AG04449 (cell line): Measurements from ENCODE around the gene CD248.
A peak's percentile ranks its signal among the peaks of the same experiment; 100 is the strongest.

Source experiments
- CTCF ChIA-PET: fragments of 350-600 bp; formaldehyde crosslinking; extraction: SDS; loops from one replicate; lab custom pipeline; 2021; ENCODE audit warnings: antibody characterized with exemption; lab: Yijun Ruan, JAX
- POLR2A ChIA-PET: fragments of 400-600, 350-600 bp; formaldehyde crosslinking; extraction: SDS; loops from one replicate; lab custom pipeline; 2020; ENCODE audit warnings: antibody characterized with exemption, inconsistent platforms; lab: Yijun Ruan, JAX
- DNase-seq: peaks from one replicate; pipeline ENCODE4 v3.0.0-alpha.2; 2010; ENCODE audit warnings: low read depth, low spot score
- H3K4me3 ChIP-seq: 2 replicates; pipeline ENCODE4 v1.5.1; 2011; ENCODE audit warnings: low read depth, mild to moderate bottlenecking, control low read depth, low read length
- TF ChIP-seq, protein P1 (sequence below): IDR thresholded peaks from one replicate; pipeline ENCODE4 v1.5.1; 2011; ENCODE audit warnings: mild to moderate bottlenecking, moderate library complexity, low read length, control low read depth, inconsistent platforms; ENCODE audit not compliant: insufficient read depth; ENCODE audit errors: missing control alignments

Gene CD248

DNA sequence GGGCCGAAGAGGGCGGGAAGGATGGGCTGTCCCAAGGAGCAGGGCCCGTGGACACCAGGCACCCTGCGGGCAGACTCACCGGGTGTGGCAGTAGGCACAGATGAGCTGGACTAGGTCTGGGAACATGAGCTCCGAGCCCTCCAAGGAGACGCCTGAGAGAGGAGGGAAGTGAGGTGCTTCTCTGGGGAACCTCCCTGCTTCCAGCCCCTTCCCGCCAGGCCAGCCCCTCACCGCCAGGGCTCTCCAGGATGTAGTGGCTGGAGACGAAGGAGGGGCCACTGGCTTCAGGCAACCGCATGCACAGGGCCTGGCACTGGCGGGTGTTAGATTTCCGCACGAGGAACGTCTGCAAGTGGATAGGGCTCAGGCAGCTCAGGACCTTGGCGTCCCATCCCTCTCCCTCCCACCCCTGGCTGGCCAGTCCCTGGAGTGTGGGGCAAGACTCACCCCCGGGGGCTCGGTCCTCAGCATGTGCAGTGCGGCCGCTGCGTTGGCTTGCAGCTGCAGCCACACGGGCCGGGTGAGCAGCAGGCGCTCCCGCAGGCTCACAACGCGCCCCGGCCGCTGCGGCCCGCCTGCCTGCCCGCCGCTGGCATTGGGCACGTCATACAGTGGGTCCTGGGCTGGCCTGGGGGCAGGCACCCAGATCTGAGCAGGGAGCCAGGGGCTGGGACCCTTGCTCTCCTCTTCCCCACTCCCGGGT lies 18.8 kb upstream of the CD248 start:
- DNase-seq: no peak
- peak overlapping the region; percentile 80 for H3K4me3 ChIP-seq
- CTCF ChIA-PET: interaction anchor here (0.8 to 8.8 kb wide), 18 partner anchors 9 to 114 kb away, joined by 3 to 231 read pairs (median 6); partner anchors contain the start of genes BRMS1, CD248, RAB1B and YIF1A
- TF ChIP-seq, protein P1, sequence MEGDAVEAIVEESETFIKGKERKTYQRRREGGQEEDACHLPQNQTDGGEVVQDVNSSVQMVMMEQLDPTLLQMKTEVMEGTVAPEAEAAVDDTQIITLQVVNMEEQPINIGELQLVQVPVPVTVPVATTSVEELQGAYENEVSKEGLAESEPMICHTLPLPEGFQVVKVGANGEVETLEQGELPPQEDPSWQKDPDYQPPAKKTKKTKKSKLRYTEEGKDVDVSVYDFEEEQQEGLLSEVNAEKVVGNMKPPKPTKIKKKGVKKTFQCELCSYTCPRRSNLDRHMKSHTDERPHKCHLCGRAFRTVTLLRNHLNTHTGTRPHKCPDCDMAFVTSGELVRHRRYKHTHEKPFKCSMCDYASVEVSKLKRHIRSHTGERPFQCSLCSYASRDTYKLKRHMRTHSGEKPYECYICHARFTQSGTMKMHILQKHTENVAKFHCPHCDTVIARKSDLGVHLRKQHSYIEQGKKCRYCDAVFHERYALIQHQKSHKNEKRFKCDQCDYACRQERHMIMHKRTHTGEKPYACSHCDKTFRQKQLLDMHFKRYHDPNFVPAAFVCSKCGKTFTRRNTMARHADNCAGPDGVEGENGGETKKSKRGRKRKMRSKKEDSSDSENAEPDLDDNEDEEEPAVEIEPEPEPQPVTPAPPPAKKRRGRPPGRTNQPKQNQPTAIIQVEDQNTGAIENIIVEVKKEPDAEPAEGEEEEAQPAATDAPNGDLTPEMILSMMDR: no peak
- POLR2A ChIA-PET: interaction anchor here (0.6 to 3.7 kb wide), 10 partner anchors 9 to 1018 kb away, joined by 3 to 106 read pairs (median 10); partner anchors contain the start of genes B4GAT1, BRMS1, CD248 and POLD4

DNA sequence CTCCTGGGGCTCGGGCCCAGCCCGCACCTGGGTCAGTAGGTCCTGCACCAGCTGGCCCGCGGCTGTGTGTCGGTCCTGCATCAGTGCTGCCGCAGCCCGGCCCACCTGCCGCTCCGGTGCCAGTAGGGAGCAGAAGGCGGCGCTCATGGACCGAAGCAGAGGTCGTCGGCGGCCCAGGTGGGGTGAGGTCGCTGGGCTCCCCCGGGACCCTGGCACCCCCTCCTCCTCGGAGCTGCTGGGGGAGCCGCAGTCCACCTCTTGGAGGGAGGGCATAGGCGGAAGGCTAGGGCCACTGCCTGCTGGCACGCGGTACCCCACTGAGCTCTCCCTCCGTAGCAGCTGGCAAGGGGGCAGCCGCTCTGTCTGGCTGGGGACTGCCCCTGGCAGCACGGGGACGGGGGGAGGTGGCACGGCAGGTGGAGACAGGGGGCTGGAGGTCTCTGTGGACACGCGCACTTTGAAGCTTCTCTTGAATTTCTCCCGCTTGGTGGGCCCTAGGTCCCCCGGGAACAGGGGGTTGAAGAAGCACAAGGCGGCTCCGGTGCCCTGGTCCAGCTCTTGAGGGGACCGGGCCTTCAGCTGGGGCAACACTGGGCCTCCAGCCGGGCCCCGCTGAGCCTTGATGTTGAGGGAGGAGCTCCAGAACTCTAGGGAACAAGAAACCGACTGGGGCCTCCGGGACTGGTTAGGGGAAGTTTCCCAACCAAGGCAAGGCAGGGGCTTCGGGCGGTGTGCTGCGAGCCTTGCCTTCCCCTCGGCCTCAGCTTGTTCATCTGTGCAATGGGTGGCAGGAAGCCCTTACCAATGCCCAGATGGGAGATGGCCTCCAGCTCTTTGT lies 18.0 kb upstream of the CD248 start:
- POLR2A ChIA-PET: interaction anchor here (0.6 to 3.7 kb wide), 8 partner anchors 9 to 1019 kb away, joined by 3 to 106 read pairs (median 18); partner anchors contain the start of genes BRMS1, CD248, POLD4 and YIF1A
- TF ChIP-seq, protein P1: no peak
- peak overlapping the region; percentile 80 for H3K4me3 ChIP-seq
- DNase-seq: no peak
- CTCF ChIA-PET: interaction anchor here (0.8 to 8.8 kb wide), 14 partner anchors 8 to 113 kb away, joined by 3 to 231 read pairs (median 6); partner anchors contain the start of genes BRMS1, CD248, MRPL11 and YIF1A

DNA sequence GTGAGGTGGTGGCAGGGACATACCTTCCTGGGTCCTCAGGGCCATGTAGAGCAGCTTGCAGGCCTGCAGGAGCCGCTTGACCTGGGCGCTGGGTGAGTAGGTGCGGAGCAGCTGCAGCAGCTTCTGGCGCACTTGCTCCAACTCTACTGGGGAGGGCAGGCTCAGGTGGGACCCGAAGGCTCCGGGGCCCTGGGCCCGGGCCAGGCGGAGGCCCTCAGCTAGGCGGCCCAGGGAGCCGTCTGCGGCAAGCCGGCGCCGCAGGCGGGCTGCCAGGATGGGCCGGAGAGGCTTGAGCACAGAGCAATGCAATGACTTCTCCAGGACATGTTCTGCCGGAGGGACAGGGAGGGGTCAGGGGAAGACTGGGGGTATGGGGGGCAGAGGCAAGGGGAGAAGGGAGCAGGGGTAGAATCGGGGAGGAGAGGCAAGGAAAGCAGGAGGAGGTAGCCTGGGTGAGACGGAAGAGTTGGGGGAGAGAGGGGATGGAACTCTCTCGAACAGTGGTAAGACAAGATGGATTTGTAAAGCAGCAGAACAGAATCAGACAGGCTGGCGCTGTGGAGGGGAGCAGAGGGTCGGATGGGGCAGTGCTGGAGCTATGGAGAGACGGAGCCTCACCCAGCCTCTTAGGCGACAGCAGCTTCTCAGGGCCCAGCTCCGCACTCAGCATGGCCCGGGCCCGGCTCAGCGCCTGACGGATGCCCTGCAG lies 17.2 kb upstream of the CD248 start:
- peak overlapping the region; percentile 80 for H3K4me3 ChIP-seq
- CTCF ChIA-PET: interaction anchor here (0.7 to 8.8 kb wide), 11 partner anchors 11 to 113 kb away, joined by 3 to 231 read pairs (median 8); partner anchors contain the start of genes BRMS1, CD248 and MRPL11
- DNase-seq: no peak
- POLR2A ChIA-PET: interaction anchor here (2.7 to 3.7 kb wide), 3 partner anchors 8 to 21 kb away, joined by 29 to 106 read pairs (median 29); partner anchors contain the start of gene CD248
- TF ChIP-seq, protein P1: no peak

DNA sequence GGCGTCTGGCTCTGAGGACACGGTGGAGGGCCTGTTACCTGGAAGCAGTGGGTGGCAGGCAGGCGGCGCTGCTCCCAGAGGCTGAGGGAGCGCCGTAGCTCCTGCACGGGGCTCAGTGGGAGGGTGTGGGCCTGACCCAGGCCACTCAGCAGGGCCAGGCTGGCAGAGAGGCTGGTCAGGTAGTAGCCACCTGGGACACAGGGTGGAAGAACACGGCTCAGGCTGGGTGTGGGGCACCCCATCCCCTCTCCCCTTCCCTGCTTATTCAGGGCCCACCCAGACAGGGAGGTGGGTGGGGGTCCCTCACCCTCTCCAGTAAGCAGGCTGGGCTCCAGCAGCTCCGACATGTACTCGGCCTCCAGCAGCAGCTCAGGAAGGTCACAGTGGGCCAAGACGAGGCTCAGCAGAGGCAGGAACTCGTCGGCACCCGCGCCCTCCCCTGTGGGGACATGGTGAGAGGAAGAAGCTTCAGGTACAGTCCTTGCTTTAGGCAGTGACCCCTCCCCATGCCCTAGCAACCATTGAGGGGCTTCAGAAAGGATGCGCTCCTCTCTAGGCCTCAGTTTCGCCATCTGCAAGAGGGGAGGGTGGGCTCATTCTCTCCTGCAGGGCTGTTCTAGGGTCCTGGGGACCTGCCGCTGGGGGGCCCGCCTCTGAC lies 16.5 kb upstream of the CD248 start:
- POLR2A ChIA-PET: interaction anchor here (3.7 kb wide), 1 partner anchor 21 kb away, joined by 106 read pairs; no protein-coding TSS in a partner anchor
- DNase-seq: no peak
- no peak overlapping the region for H3K4me3 ChIP-seq
- TF ChIP-seq, protein P1: no peak
- CTCF ChIA-PET: interaction anchor here (0.7 to 8.8 kb wide), 6 partner anchors 16 to 112 kb away, joined by 3 to 231 read pairs (median 9); partner anchors contain the start of gene CD248
